ENCODE measurements around the gene NPHP4.

NPHP4 gene

GRCh38 chr1:5818755-5819154 lies 173.5 kb downstream of the NPHP4 start:
- DNase-seq = no peak

- no peak for DNase-seq
Observed at GRCh38 chr1:5815716-5816115, 176.5 kb downstream of the NPHP4 start.

- no peak for DNase-seq
Observed at GRCh38 chr1:5815211-5815610, 177.0 kb downstream of the NPHP4 start.

- no peak for DNase-seq
Observed at GRCh38 chr1:5814046-5814619, 178.1 kb downstream of the NPHP4 start.

GRCh38 chr1:5813480-5813879 lies 178.7 kb downstream of the NPHP4 start:
- no peak for DNase-seq
